ENCODE results near the gene AMIGO3.

- TF ChIP-seq ZNF350 (tag by site-specific recombination; IDR thresholded peaks at IDR 0.05) (no peak), GLI2 (tag by site-specific recombination; IDR thresholded peaks at IDR 0.05; ENCODE audit: borderline replicate concordance, low read depth) (no peak), CTCF (tag by site-specific recombination; IDR thresholded peaks at IDR 0.05) (no peak), ZNF174 (tag by site-specific recombination; IDR thresholded peaks at IDR 0.05) (no peak), ZNF184 (tag by site-specific recombination; IDR thresholded peaks at IDR 0.05) (no peak), ZNF449 (tag by site-specific recombination; IDR thresholded peaks at IDR 0.05) (no peak), KLF16 (tag by site-specific recombination; IDR thresholded peaks at IDR 0.05) (no peak), ZNF274 (IDR thresholded peaks at IDR 0.05; ENCODE audit: low read length) (no peak), ZNF274 (tag by site-specific recombination; IDR thresholded peaks at IDR 0.05; ENCODE audit: borderline replicate concordance) (no peak), ZNF138 (tag by site-specific recombination; IDR thresholded peaks at IDR 0.05; ENCODE audit: borderline replicate concordance) (no peak), ZFP3 (tag by site-specific recombination; IDR thresholded peaks at IDR 0.05; ENCODE audit: low read depth) (no peak)
These were observed 18.7 kb upstream of the AMIGO3 start for GRCh38 chr3:49738067-49738713.

All from HEK293 (cell line).